Measurements from ENCODE around the gene FERMT3. TPM values are rescaled to one million over a fixed set of nuclear protein-coding genes. Genes with fewer than 3 reads are reported as not detected.

FERMT3 gene
- total RNA-seq, 1 donor from 2014 or later, result 24.3 TPM

DNA sequence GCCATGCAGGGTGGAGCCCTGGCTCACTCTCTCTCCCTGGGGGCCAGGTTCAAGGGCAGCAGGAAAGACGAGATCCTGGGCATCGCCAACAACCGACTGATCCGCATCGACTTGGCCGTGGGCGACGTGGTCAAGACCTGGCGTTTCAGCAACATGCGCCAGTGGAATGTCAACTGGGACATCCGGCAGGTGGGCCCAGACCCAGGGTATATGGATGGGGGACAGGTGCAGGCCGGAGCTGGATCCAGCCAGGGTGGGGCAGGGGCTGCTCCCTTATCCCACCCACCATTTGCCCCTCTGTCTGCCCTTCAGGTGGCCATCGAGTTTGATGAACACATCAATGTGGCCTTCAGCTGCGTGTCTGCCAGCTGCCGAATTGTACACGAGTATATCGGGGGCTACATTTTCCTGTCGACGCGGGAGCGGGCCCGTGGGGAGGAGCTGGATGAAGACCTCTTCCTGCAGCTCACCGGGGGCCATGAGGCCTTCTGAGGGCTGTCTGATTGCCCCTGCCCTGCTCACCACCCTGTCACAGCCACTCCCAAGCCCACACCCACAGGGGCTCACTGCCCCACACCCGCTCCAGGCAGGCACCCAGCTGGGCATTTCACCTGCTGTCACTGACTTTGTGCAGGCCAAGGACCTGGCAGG, 16.6 kb downstream of the FERMT3 start:
- no peaks in the 10 kb centered on the region for H3K27me3 ChIP-seq
- DNase-seq (ENCODE audit: extremely low spot score in 2 of 2), result no peak
- H3K36me3 ChIP-seq, result no peaks in the 10 kb centered on the region
- H3K27ac ChIP-seq, result no peak overlapping the region
- peaks cover 39% of the 10 kb centered on the region for H3K4me1 ChIP-seq
- H3K9me3 ChIP-seq, result no peaks in the 10 kb centered on the region
- intact Hi-C loops (cut with DNase I), result no loop called here
- no peak for TF ChIP-seq CTCF (IDR thresholded peaks at IDR 0.05)
- no peak for TF ChIP-seq POLR2A (IDR thresholded peaks at IDR 0.05)
- TF ChIP-seq POLR2AphosphoS5 (IDR thresholded peaks at IDR 0.05; ENCODE audit: insufficient read depth in 1 of 2, low read depth in 1 of 2), result no peak
- H3K4me3 ChIP-seq, result no peak overlapping the region

DNA sequence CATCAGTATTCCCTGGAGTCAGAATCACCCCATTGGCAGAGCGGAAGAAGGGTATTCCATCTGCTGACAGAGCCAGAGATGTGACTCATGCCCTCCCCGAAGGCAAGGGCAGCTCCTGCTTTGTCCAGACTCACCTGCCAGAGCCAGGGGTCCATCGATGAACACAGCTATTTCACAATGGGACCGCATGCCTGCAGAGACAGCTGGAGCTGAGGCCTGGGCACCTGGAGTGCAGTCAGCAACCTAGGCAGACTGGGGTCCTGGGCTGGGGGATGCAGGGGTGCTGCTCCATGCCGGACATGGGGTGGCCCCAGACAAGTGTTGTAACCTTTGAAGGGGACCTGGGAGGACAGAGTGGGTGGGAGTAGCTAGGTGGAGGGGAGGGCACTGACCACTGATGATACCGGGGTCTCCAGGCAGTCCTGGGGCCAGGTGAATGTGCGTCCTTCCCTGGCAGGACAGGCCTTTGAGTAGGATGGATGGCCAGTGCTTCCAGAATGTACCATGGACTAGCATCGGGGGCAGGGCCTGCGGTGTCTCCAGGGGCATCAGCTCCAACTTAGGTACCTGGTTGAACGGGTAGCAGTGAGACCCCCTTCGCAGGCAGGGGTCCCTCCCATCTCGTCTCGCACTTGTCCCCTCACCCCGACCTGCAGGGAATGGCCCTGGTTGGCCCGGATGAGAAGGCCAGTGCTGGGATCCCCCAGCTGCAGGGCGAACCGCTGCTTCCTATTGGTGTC, 17.8 kb downstream of the FERMT3 start:
- no peaks in the 10 kb centered on the region for H3K27me3 ChIP-seq
- DNase-seq (ENCODE audit: extremely low spot score in 2 of 2), result no peak
- H3K4me1 ChIP-seq, result peaks cover 44% of the 10 kb centered on the region
- no peak overlapping the region for H3K27ac ChIP-seq
- intact Hi-C loops (cut with DNase I), result no loop called here
- H3K4me3 ChIP-seq, result no peak overlapping the region
- no peaks in the 10 kb centered on the region for H3K36me3 ChIP-seq
- TF ChIP-seq POLR2AphosphoS5 (IDR thresholded peaks at IDR 0.05; ENCODE audit: insufficient read depth in 1 of 2, low read depth in 1 of 2) (no peak), CTCF (IDR thresholded peaks at IDR 0.05) (no peak), POLR2A (IDR thresholded peaks at IDR 0.05) (no peak)
- H3K9me3 ChIP-seq, result no peaks in the 10 kb centered on the region

DNA sequence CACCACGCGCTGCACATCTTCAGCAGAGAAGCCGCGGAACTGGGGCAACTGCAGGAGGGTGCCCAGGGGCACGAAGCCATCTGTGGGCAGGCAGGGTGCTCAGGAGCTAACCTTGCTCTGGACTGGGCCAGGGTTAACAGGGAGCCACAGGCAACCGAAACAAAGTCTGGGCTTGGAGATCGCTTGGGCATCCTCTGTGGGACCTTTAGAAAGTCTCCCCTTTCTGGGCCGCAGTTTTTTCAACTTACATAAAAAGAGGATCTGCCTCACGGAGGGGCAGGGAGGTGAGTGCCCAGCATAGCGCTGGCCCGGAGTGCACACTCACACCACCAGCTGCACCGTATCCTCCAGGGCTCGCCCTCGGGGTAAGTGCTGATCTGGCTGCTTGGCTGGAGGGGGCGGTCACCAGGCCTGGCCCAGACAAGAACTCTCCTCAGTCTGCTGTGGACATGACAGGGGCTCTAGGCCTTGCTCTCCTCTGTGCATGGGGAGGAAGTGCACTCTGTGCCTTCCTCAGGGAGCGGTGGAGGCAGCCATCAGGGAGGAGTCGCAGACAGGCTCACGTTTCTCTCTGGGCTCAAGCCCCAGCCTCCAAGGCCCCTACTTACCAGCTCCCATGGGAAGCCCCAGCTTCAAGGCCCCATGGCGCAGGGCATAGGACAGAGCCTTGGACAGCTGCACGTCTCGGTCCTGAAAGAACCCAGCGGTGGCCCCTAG, 18.5 kb downstream of the FERMT3 start:
- TF ChIP-seq CTCF (IDR thresholded peaks at IDR 0.05), result no peak
- intact Hi-C loops (cut with DNase I), result no loop called here
- no peaks in the 10 kb centered on the region for H3K27me3 ChIP-seq
- no peaks in the 10 kb centered on the region for H3K9me3 ChIP-seq
- DNase-seq (ENCODE audit: extremely low spot score in 2 of 2), result no peak
- H3K27ac ChIP-seq, result peak overlapping the region; percentile 81
- peak overlapping the region; percentile 78 to 97 for H3K4me3 ChIP-seq
- H3K4me1 ChIP-seq, result peaks cover 52% of the 10 kb centered on the region
- no peaks in the 10 kb centered on the region for H3K36me3 ChIP-seq

- DNase-seq (ENCODE audit: extremely low spot score in 2 of 2), result peak in 1 of 2 donors; percentile 92
- no peaks in the 10 kb centered on the region for H3K27me3 ChIP-seq
- peak within 1 kb of the TSS; percentile 78 to 97 for H3K4me3 ChIP-seq
- H3K27ac ChIP-seq, result peak within 1 kb of the TSS; percentile 81
- no peaks in the 10 kb centered on the region for H3K9me3 ChIP-seq
- peak; percentile 84 to 97 for TF ChIP-seq POLR2AphosphoS5 (IDR thresholded peaks at IDR 0.05; ENCODE audit: insufficient read depth in 1 of 2, low read depth in 1 of 2)
- TF ChIP-seq CTCF (IDR thresholded peaks at IDR 0.05), result no peak
- TF ChIP-seq POLR2A (IDR thresholded peaks at IDR 0.05), result peak in 1 of 2 donors; percentile 88
- peaks cover 55% of the 10 kb centered on the region for H3K4me1 ChIP-seq
- no peaks in the 10 kb centered on the region for H3K36me3 ChIP-seq
- intact Hi-C loops (cut with DNase I), result no loop called here
Measured at GRCh38 chr11:64225608-64226506, 19.3 kb downstream of the FERMT3 start, which contains the start of the genes NUDT22 and TRPT1. Gene NUDT22, plus strand, starts transcription at chr11:64226274. Its CDS starts 379 bp downstream, at chr11:64226653. Gene TRPT1, minus strand, starts transcription at chr11:64226186. Its CDS starts 326 bp downstream, at chr11:64225860.
